GM19468 (cell line): ENCODE results near the gene ELP4.
A peak's percentile ranks its signal among the peaks of the same experiment; 100 is the strongest.

Experiments used
- ATAC-seq: cut with Tn5 transposase; IDR thresholded peaks from one replicate; pipeline ENCODE4 v1.9.1; 2021; ENCODE audit warnings: mild to moderate bottlenecking, moderate library complexity, moderate number of reproducible peaks; ENCODE audit not compliant: unreplicated experiment; ENCODE audit errors: extremely low read depth

Gene ELP4

DNA sequence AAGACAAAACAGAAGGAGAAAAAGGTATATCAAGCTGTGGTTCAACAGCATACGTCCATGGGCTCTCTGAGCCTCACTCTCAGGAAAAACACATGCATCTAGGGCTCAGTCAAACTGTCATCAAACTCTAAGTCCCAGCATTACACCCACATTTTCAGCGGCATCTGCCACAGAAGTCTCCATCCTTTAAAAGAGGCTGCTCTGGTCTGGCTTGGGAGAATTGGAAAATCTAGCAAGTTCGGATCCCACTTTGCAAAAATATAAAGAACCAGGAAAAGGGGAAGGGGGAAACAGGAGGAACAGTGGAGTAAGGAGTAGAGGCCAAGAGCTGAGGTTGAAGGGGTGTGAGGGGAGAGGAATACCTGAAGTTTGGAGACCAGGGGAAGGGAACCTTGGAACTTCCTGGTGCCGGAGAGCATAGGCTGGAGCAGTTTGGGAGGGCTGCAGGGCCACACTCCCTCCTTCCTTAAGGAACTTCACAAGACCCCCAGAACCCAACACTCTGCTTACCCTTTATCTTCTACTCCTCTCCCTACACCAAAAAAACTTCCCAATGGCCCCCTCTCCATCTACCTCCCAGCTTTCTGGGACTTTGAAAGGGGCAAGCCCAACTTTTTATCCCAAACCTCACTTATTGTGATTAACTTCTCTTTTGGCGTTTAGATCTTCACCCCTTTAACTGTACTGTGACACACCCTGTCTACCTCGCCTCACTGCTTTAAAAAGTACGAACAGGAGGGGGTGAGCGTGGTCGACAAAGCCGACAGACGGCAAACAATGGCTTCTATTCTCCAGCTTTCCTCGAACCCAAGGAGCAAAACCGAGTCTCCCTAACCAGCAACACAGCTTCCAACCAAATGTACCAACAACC is 297.6 kb downstream of the ELP4 start:
- ATAC-seq: no peak

DNA sequence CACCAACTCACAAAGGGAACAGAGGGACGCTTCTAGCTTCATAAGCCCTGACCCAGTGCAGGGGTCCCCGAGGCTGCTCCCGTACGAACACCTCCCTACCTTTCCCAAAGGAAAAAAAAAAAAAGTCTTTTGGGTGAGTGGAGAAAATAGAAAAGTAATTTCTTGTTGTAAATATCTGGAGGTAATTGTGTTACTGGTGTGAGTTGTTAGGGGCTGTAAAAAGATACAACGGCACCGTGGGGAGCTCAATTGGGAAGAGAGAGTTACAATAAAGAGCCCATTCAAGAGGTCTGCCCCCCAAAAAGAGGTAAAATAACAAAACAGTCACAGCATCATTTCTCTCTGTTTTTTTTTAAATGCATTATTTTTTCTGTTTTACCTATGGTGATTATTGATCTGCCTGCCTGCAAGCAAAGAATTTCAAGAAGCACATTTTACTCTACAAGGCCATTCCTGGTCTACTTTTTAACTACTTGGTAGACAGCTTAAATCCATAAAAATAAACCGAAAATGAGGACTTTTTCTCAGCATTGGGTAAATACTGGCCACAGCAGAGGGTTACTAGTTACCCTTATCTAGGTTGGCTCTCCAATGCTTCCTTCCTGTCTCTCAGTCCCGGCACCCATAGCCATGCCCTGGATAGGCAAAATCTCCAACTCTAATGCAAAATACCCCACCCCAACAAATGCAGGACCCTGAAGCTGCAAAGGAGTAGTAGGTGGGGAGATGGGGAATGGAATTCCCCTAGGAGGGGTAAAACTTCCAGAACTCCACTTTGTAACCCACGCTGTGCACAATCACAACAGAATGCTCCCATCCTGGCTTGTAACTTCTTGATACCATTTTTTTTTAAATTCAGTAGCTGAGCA is 298.5 kb downstream of the ELP4 start:
- ATAC-seq: no peak

DNA sequence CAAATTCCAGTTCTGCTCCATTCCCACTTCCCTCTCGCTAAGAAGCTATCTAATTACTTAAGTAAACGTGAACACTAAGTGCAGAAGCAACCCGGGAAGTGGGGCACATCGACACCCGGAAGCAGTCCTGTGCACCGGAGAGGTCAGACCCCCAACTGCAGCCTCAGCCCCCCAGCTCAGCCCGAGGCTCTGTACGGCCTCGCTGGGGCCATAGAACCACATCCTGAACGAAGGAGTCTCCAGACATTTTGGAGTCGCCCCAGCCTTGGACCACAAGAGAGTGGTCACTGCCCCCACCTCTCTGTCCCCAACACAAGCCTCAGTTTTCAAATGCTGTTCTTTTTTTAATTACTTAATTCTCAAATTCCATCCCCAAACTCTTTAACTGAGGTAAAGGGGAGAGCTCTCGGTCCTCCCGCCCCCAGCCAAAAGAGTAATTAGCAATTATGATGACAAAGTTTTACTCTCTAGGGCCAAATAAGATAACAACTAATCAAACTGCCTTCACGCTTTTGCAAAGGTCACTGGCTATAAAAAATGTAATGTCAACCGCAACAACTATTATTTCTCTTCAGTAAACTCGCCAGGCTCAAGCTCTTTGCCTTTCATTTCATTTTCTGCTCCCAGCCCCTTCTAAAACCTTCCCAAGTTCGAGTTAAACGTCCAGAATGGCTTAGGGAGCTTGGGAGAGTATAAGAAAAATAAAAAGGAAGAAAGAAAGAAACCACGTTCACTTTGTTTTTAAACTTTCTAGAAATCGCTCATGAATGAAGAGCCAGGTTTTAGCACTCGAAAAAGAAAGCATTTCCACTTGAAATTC is 299.4 kb downstream of the ELP4 start:
- no peak for ATAC-seq

DNA sequence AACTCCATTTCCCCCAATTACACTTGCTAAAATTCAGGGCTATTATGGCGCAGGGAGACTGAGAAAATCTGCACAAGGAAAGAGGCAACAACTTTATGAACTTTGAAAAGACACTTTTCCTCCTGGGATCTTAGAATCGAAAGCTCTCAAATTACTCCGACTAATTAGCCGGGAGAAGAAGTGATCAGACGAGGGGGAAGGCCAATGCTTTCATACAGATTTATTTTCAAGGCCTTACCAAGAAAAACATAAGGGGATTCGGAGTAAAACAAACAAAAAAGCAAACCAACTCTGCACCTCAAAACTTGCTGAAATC is 299.9 kb downstream of the ELP4 start:
- ATAC-seq: no peak

DNA sequence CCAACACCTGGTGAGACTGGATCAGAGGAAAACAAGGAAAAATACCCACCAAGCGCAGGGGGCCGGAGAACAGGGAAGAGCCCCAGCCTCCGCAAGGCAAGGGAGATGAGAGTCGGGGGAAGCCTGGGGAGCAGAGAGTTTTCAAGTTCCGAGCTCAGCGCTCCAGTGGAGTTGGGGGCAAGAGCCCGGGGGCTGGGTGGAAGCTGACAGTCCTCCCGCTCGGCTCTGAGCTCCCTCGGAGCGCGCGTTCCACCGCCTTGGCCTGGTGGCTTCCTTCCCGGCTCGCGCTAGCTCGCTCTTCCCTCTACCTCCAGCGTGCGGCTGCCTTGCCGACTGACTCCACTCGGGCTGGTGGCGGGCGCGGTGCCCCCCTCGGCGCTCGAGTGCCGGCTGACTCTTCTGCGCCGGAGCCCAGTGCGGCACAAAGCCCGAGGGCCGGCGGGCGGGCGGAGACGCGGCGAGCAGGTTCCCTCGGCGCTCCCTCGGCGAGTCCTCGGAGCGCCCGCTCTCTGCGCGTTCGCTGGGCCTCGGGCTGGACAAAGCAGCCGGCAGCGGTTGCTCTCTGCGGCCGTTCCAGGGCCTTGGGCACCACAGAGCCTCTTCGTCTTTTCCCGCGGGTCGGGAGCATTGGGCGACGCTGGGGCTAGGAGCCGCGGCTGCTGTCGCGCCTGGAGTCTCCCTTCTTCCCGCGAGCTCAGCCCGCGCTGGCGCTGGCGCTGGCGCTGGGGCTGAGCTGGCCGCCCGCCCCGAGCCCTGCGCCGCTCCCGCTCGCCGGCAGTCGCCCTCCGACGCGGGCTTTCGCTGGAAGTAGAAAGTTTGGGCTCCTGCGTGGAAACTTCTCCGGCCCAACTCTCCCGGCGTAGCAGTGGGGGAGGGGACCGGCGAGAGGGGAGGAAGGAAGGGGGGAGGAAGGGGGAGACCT is 300.6 kb downstream of the ELP4 start:
- ATAC-seq: no peak

DNA sequence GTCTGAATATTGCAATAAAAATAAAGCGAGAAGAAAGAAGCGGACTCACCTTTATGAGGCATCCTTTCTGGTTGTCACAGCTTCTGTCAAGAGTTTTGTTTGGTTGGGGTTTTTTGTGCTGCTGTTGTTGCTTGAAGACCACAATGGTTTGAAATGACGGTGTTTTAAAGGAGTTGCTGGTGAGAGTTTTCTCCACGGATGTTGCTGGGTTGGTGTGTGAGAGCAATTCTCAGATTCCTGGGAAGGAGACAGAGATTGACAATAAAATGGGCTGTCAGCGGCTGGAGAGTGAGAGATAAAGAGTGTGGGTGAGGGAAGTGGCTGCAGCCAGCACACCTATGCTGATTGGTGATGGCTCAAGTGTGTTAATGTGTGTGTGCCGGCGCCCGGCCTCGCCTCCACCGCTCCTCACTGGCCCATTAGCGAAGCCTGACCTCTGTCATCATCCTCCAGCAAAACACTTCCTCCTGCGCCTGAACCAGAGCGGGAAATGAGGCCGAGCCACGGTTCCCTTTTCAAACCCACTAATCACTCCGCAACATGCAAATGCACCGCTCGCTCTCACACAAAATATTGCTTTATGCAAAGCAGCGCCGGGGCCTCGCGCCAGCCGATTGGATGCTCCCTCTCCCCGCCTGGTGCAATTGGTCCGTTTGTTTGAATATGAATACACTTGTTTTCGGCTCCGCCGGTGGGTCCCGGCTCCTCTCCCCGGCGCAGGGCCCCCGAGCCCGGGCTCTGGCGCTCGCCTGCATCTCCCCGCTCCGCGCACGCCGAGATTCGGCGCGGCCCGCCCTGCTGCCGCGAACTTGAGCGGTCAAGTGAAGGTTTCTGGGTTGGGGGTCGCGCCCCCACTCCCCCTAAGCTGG is 301.4 kb downstream of the ELP4 start, which contains the start of gene PAX6:
Gene PAX6 (minus strand): TSS at position 544 of the 869 bp plus-strand sequence. CDS start 4,911 bp downstream, outside the sequence.
- peak; percentile 55 for ATAC-seq

DNA sequence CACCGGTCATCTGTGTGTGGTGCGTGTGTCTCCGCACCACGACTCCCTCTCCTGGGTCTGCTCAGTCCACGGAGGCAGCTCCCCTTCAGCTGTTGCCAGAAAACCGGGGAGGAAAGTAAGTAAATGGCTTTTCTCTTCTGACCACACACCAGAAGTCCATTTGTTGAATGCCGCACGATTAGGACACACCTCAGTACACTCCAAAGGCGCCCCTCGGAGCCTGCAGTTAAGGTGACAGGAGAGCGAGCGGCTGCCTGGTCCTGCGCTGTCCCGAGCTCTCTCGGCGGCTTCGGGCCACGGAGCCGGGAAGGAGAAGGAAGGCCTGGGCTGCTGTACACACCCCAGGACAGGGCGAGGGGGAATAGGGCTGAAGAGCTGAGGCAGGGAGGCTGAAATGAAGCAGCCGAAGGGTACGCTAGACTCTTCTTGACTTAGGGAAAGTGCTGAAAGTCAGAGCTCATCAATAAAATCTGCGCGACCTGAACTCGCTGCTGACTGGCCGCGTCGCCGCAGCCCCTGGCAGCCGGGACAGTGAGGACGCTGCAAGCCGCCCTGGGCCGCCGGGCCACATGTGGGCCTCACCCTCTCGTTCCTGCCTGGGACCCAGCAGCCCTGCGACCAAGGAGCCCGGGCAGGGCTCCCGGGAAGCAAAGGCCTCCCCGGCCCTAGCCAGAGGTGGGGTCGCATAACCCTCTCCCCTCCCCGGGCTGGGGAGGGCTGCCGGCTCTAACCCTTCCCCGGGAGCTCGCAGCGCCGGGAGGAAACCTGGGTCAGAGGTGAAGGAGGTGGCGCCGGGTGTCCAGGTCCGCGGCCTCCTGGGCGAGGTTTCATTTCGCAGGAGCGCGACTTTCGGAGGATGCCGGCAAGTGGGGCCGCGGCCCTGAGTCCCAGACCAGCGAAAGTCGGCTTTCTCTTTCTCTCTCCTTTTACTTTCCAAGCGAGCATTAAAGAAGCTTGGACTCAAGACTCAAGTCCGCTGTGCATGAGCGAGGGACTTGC is 303.1 kb downstream of the ELP4 start:
- no peak for ATAC-seq

DNA sequence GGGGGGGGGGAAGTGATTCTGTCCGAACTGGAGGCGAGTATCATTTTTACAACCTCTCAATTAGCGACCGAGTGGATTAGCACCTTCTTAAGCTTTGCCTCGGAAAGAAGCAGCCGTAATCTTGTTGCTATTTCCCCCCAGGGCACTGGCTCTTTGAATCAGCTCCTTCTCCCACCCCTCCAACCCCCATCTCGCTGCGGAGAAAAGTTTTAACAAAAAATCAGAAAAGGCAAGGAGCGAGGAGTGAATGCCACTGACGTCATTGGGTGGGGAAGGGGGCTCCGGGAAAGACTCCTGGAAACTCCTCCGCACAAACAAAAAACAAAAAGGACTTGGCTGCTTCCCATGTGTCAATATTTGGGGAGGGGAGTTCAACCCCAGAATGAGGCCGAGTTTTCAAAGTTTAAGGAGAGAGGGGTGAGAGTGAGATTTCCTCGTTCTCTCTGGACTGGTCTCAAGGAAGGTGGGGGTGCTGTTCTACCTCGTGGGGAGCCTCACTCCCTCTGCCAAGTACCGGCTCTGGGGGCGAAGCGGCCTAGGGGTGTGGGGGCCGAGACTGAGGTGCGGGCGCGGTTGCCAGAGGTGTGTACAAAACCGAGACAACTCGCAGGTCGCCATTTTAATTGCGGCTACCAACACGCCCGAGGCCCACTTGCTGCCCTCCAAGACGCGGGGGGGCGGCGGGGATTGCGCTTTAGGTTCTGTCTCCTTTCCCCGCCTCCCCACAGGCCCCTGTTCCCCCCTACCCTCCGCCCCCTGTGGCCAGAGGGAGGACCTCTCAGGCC is 304.0 kb downstream of the ELP4 start:
- ATAC-seq: no peak

DNA sequence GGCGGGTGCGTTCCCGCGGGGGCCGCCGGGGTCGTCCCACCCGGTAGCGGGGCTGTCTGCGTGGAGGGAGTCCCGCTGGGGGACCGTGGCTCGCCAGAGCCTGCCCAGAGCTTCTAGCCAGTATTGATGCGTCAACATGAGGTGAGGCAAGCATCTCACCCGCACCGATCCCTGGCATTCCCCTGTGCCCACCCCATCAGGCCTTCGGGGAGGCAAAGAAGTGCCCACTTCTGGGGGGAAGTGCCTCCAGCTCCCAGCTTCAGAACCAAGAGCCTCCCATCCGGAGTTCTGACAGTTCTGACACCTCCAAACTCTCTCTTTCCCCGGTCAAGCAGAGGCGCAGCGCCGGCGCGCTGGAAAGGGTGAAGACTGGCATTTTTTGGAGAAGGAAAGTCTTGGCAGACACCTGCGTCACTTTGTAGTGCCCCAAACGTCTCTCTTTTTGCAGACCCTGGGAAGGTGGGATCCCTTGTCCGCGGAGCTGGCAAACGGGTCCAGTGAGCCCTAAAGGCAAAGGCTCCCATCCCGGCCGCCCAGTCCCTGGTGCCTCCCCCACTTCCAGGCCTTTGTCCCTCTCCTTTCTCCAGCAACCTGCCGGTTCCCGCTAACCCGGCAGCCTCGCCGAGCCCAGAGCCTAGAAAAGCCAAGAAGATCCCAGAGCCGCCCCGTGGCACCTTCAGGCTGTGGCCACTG is 304.8 kb downstream of the ELP4 start:
- no peak for ATAC-seq

DNA sequence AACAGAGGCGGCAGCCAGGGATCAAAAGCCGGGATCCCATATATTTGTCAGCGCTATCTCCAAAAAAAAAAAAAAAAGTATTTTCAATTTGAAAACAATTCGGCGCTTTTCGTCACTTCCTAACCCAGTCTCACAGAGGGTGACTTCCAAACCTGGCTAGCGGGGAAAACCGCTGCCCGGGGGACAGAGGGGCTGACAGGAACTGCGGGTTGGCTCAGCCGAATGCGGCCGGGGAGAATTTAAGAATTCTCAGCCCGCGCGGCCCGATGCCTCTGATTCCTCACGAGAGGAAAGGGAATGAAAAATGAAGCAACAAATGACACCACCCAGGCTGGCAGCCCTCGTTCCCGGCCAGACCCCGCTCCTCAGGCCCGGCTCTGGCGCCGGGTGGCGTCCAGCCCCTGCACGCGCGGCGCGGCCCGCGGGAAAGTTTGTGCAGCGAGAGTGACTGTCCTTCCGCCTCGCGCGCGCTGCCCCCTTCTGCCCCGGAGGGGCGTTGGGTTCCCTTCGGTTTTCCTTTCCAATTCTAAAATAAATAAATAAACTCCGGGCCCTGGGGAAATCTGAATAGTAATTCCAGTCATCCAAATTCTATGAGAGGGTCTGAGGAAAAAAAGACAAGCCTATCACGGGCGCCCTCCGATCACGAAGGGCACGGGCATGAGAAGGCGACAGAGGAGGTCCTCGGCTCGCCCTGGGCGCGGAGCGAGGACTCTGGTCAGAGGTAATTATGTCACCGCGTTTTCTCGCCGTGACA is 306.3 kb downstream of the ELP4 start:
- ATAC-seq: no peak

DNA sequence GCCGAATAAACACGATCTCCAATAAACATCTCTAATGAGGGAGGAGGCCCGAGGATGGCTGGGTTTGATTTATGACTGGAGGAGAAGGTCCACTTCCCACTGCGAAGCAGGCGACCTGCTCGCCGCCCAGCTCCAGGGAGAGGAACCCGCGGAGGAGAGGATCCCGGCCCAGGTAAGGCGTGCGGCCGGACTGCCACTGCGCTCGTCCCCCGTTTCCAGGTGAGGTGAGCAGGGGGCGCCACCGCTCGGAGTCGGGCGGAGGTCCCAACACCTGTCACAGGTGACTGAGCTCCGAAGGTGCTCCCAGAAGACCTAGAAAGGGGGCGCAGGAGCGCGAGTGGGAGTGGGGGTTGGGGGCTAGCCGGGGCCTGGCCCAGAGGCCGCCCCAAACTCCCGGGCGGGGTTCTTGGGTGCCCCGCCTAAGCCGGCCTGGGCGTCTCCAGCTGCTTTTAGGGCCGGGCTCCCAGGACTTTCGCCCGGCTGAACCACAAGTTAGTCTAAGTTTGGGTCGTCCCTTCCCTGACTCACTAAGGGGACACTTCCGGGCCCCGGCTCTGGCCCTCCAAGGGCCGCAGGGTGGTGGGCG is 307.0 kb downstream of the ELP4 start:
- ATAC-seq: no peak

DNA sequence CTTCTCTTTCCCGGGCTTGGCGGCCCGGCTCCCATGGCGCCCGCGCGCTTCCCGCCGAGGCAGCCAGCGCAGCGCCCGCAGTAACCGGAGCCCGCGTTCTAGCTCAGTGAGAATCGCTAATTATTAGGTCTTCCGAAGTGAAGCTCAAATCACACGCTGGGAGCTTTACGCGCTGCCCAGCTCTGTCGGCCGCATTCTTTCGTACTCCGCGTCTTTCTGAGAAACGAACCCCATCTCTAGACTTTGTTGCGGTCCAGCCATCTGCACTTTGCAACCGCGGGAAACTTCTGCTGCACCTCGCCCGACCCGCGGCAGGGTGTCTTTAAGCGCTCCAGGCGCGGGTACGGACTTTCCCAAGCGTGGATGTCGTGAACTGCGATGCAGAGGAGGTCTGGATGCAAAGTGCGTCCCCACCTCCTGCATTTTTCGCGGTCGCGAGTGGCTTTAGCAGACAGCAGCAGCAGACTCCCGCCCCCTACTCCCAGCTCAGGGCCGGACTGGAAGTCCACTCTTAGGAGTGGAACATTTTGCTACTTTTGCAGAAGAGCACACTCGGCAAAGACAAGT is 307.6 kb downstream of the ELP4 start:
- no peak for ATAC-seq

DNA sequence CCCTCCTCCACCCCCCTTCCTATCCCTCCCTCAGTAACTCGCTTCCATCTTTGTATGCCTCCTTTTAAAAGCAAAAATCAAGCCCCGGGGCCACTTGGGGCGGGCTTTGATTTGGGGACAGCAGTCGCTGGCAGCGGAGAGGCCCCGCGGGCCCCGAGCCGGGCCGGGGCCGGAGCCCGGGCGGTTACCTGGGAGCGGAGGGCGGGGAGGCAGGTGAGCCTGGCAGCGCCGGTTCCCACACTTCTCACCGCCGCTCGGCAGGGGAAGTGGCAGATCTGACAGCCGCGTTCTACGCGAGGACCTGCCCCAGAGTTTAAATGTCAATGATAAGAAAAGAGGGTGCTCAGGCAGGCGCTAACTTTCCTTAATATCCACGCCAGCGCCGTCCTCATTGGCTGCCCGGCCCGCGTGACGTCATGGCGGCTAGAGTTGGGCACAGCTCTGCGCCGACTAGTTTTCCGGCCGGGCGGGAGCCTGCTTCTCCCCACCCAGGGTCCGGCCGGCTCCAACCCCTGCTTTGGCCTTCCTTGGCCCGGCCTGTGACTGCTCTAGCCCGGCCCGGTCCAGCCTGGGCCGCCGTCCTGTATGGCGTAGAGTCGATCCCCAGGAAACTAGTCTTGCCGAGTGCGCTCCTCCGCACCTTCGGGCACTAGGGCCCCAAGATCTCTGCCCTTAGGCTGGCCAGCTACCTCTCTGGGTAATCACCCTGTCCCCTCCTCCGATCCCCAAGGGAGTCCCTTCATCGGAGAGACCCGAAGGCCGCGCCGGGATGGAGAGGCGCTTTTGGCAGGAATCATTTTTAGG is 308.3 kb downstream of the ELP4 start:
- no peak for ATAC-seq

DNA sequence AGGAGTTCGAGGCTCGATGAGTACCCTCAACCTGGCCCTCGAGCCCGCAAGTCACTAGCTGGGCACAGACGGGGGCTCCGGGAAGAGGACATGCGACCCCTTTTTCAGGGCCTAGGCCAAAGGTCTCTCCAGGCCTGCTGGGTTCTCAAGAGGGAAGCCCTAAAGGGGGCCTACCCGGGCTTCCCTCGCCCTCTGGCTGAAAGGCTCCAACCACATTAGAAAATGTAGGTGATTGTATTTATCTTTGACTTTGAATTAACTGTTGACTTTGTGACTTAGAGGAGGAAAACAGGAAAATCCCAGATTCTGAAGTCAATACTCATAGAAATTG is 308.8 kb downstream of the ELP4 start:
- ATAC-seq: no peak
